HepG2 (cell line): ENCODE measurements around the gene NEK7. TPM values are rescaled to one million over a fixed set of nuclear protein-coding genes. Genes with fewer than 3 reads are reported as not detected.

Experiments
- ATAC-seq: fragments of 200-7000 bp; cut with Tn5 transposase; 3 replicates; pipeline ENCODE4 v1.9.1; 2020; ENCODE audit warnings: mild to moderate bottlenecking, moderate library complexity
- BruUV-seq: library from RNA; stranded (reverse); fragments of 400-500 nt; replicated peaks from 2 replicates; lab custom pipeline; 2021; lab: Mats Ljungman, UMichigan
- CTCF ChIA-PET: fragments of 300-600 bp; formaldehyde crosslinking; extraction: SDS; loops from one replicate; lab custom pipeline; 2021; ENCODE audit warnings: low total read pairs, inconsistent platforms, low intra/inter-chr PET ratio; lab: Yijun Ruan, JAX
- POLR2A ChIA-PET: fragments of 350-600 bp; sonication (Branson Sonifier 250); formaldehyde crosslinking; loops from one replicate; lab custom pipeline; 2020; ENCODE audit warnings: antibody characterized with exemption, inconsistent platforms; lab: Yijun Ruan, JAX
- DNase-seq: peaks from one replicate; pipeline ENCODE4 v3.0.0-alpha.2; 2015; ENCODE audit warnings: low spot score
- FAIRE-seq: peaks from 3 replicates; lab custom pipeline; 2011; peaks lifted over from hg19 to GRCh38; lab: Jason Lieb, UNC
- H2AFZ ChIP-seq: one replicate; pipeline ENCODE4 v1.6.1; 2011; ENCODE audit warnings: low read length, inconsistent platforms
- H3K27ac ChIP-seq: fragments of 300-600 bp; 3 replicates; pipeline ENCODE4 v1.8.0; 2011; ENCODE audit warnings: mixed run types, mild to moderate bottlenecking, mixed read lengths, low read length, inconsistent platforms; ENCODE audit not compliant: insufficient read depth; ENCODE audit errors: extremely low read length
- H3K27me3 ChIP-seq, 2 experiments: fragments of 200-600 bp in 1 of 2; 2 replicates in 1 of 2; 3 replicates in 1 of 2; pipeline versions ENCODE4 v1.6.0 to v1.8.0; 2011; ENCODE audit warnings: low read length in 2 of 2, mild to moderate bottlenecking in 2 of 2, moderate library complexity in 2 of 2, inconsistent platforms in 1 of 2; ENCODE audit not compliant: insufficient read depth in 2 of 2, control insufficient read depth in 1 of 2
- H3K36me3 ChIP-seq, 2 experiments: fragments of 200-600 bp in 1 of 2; replicated peaks in 1 of 2; 2 replicates in 1 of 2; 3 replicates in 1 of 2; pipeline versions ENCODE4 v1.5.1 to v1.8.0; 2011; ENCODE audit warnings: low read length in 2 of 2, inconsistent platforms in 1 of 2; ENCODE audit not compliant: insufficient read depth in 2 of 2, control insufficient read depth in 1 of 2
- H3K4me1 ChIP-seq: 2 replicates; pipeline ENCODE4 v1.5.1; 2012; ENCODE audit warnings: low read length, inconsistent platforms; ENCODE audit not compliant: insufficient read depth
- H3K4me2 ChIP-seq: 2 replicates; pipeline ENCODE4 v1.6.0; 2011; ENCODE audit warnings: low read depth, low read length, inconsistent platforms
- H3K4me3 ChIP-seq, 3 experiments: fragments of 200-600 bp in 1 of 3; sonication (generic), shearing (Covaris generic) in 1 of 3; replicated peaks in 1 of 3; 2 replicates each; pipeline ENCODE4 v1.5.1; 2011 to 2016; ENCODE audit warnings: low read length in 3 of 3, inconsistent platforms in 2 of 3, low read depth in 2 of 3, mild to moderate bottlenecking in 2 of 3, control low read depth in 1 of 3, mixed read lengths in 1 of 3; ENCODE audit not compliant: insufficient read depth in 1 of 3
- H3K79me2 ChIP-seq: one replicate; pipeline ENCODE4 v1.6.1; 2011; ENCODE audit warnings: low read length, inconsistent platforms; ENCODE audit not compliant: insufficient read depth
- H3K9ac ChIP-seq: 2 replicates; pipeline ENCODE4 v1.6.0; 2011; ENCODE audit warnings: mild to moderate bottlenecking, low read depth, low read length, inconsistent platforms; ENCODE audit not compliant: insufficient read depth
- H3K9me3 ChIP-seq: 2 replicates; pipeline ENCODE4 v1.5.1; 2012; ENCODE audit warnings: mild to moderate bottlenecking, low read length
- H4K20me1 ChIP-seq: 2 replicates; pipeline ENCODE4 v1.6.0; 2011; ENCODE audit warnings: inconsistent platforms, mild to moderate bottlenecking, low read length, moderate library complexity; ENCODE audit not compliant: insufficient read depth
- AGO1 ChIP-seq: fragments of 200-400 bp; formaldehyde crosslinking; IDR thresholded peaks from 2 replicates; pipeline ENCODE4 v1.6.1; 2017; ENCODE audit warnings: mild to moderate bottlenecking, low read depth, low read length, moderate library complexity; ENCODE audit not compliant: poor library complexity, severe bottlenecking
- ISL2 ChIP-seq: sonication (generic); formaldehyde crosslinking; IDR thresholded peaks from 2 replicates; pipeline ENCODE4 v1.5.0; 2020; ENCODE audit warnings: missing genetic modification reagents
- LCORL ChIP-seq, 2 experiments: fragments of 450-650 bp in 1 of 2; sonication (generic) in 1 of 2; formaldehyde crosslinking in 1 of 2; IDR thresholded peaks; 2 replicates each; pipeline versions ENCODE4 v1.5.0 to v1.6.1; 2017 to 2020; ENCODE audit warnings: antibody characterized with exemption in 1 of 2, missing genetic modification reagents in 1 of 2
- MXI1 ChIP-seq: IDR thresholded peaks from 3 replicates; pipeline ENCODE4 v1.6.1; 2012; ENCODE audit warnings: low read depth, low read length, inconsistent platforms, borderline replicate concordance
- NFRKB ChIP-seq: fragments of 450-650 bp; IDR thresholded peaks from 2 replicates; pipeline ENCODE4 v1.6.1; 2017
- SIX4 ChIP-seq: sonication (generic); formaldehyde crosslinking; IDR thresholded peaks from 2 replicates; pipeline ENCODE4 v1.4.0; 2020; ENCODE audit warnings: missing genetic modification reagents
- ZBTB10 ChIP-seq: sonication (generic); formaldehyde crosslinking; IDR thresholded peaks from 2 replicates; pipeline ENCODE4 v1.4.0; 2020; ENCODE audit warnings: missing genetic modification reagents, borderline replicate concordance
- ZFYVE20 ChIP-seq: sonication (generic); formaldehyde crosslinking; IDR thresholded peaks from 2 replicates; pipeline ENCODE4 v1.8.0; 2023; ENCODE audit warnings: low read depth, mild to moderate bottlenecking, moderate library complexity, missing genetic modification reagents, borderline replicate concordance
- ZNF274 ChIP-seq: sonication (generic); formaldehyde crosslinking; IDR thresholded peaks from 2 replicates; pipeline ENCODE4 v1.5.1; 2020; ENCODE audit warnings: mild to moderate bottlenecking, missing genetic modification reagents
- ZNF644 ChIP-seq: IDR thresholded peaks from 2 replicates; pipeline ENCODE4 v1.6.1; 2016; ENCODE audit warnings: low read depth
- ZNF660 ChIP-seq: sonication (generic); formaldehyde crosslinking; IDR thresholded peaks from 2 replicates; pipeline ENCODE4 v1.5.1; 2020; ENCODE audit warnings: mild to moderate bottlenecking, low read depth, missing genetic modification reagents, borderline replicate concordance
- WGBS: methylation state at CpG from one replicate; pipeline ENCODE4 v1.1.6; 2017; ENCODE audit warnings: low lambda C conversion rate; 5-methylcytosine and 5-hydroxymethylcytosine counted together
- in situ Hi-C: cut with HindIII; loops from 2 replicates; pipeline ENCODE4 v1.10.0; 2017; ENCODE audit warnings: low pct_unique_long_range_greater_than_20kb; ENCODE audit not compliant: extremely low pct_ligation_motif_present
- intact Hi-C: fragments of 100-400 bp; cut with micrococcal nuclease; formaldehyde crosslinking; loops from one replicate; pipeline ENCODE4 v1.10.0; 2022; ENCODE audit not compliant: unreplicated experiment
- polyA plus RNA-seq, 8 experiments: library from polyadenylated mRNA; depleted of rRNA in 3 of 8; stranded (reverse) in 7 of 8; unstranded in 1 of 8; fragments of >200 nt; fragmentation: Illumina TruSeq in 4 of 8; extraction: Trizol in 4 of 8; gene quantifications; 2 replicates each; pipeline versions ENCODE4 v1.2.1 to v1.2.3, GENCODE V29; 2011 to 2016; ENCODE audit warnings: low read depth in 4 of 8, missing spikeins in 1 of 8, mixed read lengths in 1 of 8; ENCODE audit not compliant: insufficient read depth in 1 of 8
- total RNA-seq, 5 experiments: library from RNA; depleted of rRNA; stranded (reverse); fragments of >200 nt; fragmentation: Illumina TruSeq; extraction: Trizol; gene quantifications; 2 replicates each; pipeline ENCODE4 v1.2.3, GENCODE V29; 2016; ENCODE audit warnings: low read depth in 1 of 5
- TF ChIP-seq, protein P1 (sequence below): sonication (generic); formaldehyde crosslinking; conservative IDR thresholded peaks from 2 replicates; pipeline ENCODE4 v1.5.0; 2020; ENCODE audit warnings: missing genetic modification reagents
- TF ChIP-seq, protein P2 (sequence below): sonication (generic); formaldehyde crosslinking; IDR thresholded peaks from 2 replicates; pipeline ENCODE4 v1.8.1; 2023; ENCODE audit warnings: mild to moderate bottlenecking, inconsistent platforms, moderate library complexity, missing genetic modification reagents, borderline replicate concordance
- TF ChIP-seq, protein P3 (sequence below): sonication (generic); formaldehyde crosslinking; IDR thresholded peaks from 2 replicates; pipeline ENCODE4 v1.4.0; 2020; ENCODE audit warnings: mild to moderate bottlenecking, missing genetic modification reagents

Gene NEK7
- total and polyA plus RNA-seq, 2 of the 13 experiments (the other 11 are each of a cell fraction or from before 2014, with no cell fraction given): 18.1 to 19.2 TPM

DNA sequence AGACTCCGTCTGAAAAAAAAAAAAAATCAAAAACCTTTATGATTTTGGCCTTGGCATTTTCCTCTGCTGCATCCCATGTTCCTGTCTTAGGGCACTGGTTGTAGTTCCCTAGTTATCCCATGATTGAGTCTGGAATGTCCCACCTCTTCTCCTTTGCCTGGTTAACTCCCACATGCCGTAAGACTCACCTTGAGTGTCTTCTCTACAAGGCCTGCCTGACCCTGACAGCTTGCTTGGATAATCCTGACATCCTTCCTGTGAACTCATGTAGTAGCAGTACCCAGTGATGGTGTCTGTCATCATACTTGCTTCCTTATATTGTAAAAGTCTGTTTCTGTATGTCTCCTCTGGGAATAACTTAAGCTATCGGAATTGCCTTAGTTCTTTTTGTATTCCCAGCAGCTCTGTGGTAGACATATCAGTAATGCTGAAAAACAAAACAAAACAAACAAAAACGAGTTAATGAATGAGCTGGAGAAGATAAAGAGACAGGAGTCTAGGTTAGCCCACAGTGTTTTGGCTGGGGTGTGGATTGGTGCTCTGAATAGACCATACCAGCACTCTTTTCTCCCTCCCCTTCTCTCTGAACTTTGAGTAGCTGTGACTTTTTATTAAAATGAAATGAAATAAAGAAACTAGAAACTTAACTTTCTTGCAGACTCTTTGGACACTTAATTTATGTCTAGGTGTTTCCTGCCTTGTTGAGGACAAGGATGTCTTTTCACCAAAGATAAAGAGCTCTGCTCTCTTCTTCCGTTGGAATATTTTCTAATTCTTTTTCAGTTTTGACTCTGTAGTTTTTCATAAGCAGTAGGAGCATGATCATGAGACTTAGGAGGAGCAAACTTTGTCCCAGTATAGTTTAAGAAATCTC, 15.1 kb downstream of the NEK7 start:
- POLR2A ChIA-PET: interaction anchor here (1.0 kb wide), 1 partner anchor 10 kb away, joined by 3 read pairs; no protein-coding TSS in a partner anchor
- intact Hi-C loops: no loop called here
- in situ Hi-C loops: no loop called here
- Histone ChIP-seq H3K79me2 (peaks cover 57% of the 10 kb centered on the region), H4K20me1 (no peaks in the 10 kb centered on the region), H3K4me2 (no peak overlapping the region), H3K36me3 (no peaks in the 10 kb centered on the region), H3K4me1 (peaks cover 21% of the 10 kb centered on the region), H3K9me3 (no peaks in the 10 kb centered on the region), H3K4me3 (no peak overlapping the region), H3K9ac (no peak overlapping the region), H3K27ac (no peak overlapping the region), H2AFZ (no peak overlapping the region), H3K27me3 (no peaks in the 10 kb centered on the region)
- TF ChIP-seq, protein P1, sequence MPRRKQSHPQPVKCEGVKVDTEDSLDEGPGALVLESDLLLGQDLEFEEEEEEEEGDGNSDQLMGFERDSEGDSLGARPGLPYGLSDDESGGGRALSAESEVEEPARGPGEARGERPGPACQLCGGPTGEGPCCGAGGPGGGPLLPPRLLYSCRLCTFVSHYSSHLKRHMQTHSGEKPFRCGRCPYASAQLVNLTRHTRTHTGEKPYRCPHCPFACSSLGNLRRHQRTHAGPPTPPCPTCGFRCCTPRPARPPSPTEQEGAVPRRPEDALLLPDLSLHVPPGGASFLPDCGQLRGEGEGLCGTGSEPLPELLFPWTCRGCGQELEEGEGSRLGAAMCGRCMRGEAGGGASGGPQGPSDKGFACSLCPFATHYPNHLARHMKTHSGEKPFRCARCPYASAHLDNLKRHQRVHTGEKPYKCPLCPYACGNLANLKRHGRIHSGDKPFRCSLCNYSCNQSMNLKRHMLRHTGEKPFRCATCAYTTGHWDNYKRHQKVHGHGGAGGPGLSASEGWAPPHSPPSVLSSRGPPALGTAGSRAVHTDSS (CRISPR knock-in tag): no peak
- TF ChIP-seq ZBTB10 (CRISPR knock-in tag): no peak
- no peak for TF ChIP-seq ZNF644 (CRISPR knock-in tag)
- TF ChIP-seq ZNF660 (CRISPR knock-in tag): no peak
- TF ChIP-seq ZNF274 (CRISPR knock-in tag): no peak
- TF ChIP-seq, protein P2, sequence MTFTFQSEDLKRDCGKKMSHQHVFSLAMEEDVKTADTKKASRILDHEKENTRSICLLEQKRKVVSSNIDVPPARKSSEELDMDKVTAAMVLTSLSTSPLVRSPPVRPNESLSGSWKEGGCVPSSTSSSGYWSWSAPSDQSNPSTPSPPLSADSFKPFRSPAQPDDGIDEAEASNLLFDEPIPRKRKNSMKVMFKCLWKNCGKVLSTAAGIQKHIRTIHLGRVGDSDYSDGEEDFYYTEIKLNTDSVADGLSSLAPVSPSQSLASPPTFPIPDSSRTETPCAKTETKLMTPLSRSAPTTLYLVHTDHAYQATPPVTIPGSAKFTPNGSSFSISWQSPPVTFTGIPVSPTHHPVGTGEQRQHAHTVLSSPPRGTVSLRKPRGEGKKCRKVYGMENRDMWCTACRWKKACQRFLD (CRISPR knock-in tag): no peak
- TF ChIP-seq NFRKB: no peak
- TF ChIP-seq ZFYVE20 (CRISPR knock-in tag): no peak
- TF ChIP-seq, protein P3, sequence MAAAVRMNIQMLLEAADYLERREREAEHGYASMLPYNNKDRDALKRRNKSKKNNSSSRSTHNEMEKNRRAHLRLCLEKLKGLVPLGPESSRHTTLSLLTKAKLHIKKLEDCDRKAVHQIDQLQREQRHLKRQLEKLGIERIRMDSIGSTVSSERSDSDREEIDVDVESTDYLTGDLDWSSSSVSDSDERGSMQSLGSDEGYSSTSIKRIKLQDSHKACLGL: no peak
- TF ChIP-seq SIX4: no peak
- TF ChIP-seq ISL2: no peak
- no peak for TF ChIP-seq AGO1
- TF ChIP-seq LCORL (IDR thresholded peaks at IDR 0.05): no peak
- TF ChIP-seq LCORL (CRISPR knock-in tag; IDR thresholded peaks at IDR 0.05): no peak
- TF ChIP-seq MXI1: no peak
- 81% methylated on average over 5 of the region's 5 CpGs for WGBS
- ATAC-seq (no peak), DNase-seq (no peak), FAIRE-seq (no peak)
- CTCF ChIA-PET: no interaction called here
- no TSS peak for BruUV-seq
